ENCODE results near the gene OR2A14. TPM values are rescaled to one million over a fixed set of nuclear protein-coding genes. Genes with fewer than 3 reads are reported as not detected.

OR2A14 gene
- polyA plus RNA-seq, 3 donors, result not detected

Small RNAs within 50 kb of the gene (small RNA-seq; reads per million reads assigned to genes)
- gene OR2A41P (ENCODE audit: insufficient read length, low read depth), result not detected

Other genes with a start within 250 kb of the OR2A14 start
- 1 to 10 TPM; 1.8 to 3.3 (median 3.0) TPM for gene TCAF1, start 221.0 kb upstream of the OR2A14 start, polyA plus RNA-seq
- not detected for gene OR2F2, start 187.9 kb upstream of the OR2A14 start, polyA plus RNA-seq
- not detected for gene OR2F1, start 168.3 kb upstream of the OR2A14 start, polyA plus RNA-seq
- not detected for gene OR6B1, start 122.9 kb upstream of the OR2A14 start, polyA plus RNA-seq
- not detected for gene OR2A5, start 74.2 kb upstream of the OR2A14 start, polyA plus RNA-seq
- not detected for gene OR2A25, start 53.4 kb upstream of the OR2A14 start, polyA plus RNA-seq
- not detected for gene OR2A12, start 36.9 kb upstream of the OR2A14 start, polyA plus RNA-seq
- not detected for gene OR2A2, start 13.6 kb upstream of the OR2A14 start, polyA plus RNA-seq
- not detected for gene CTAGE4, start 60.3 kb downstream of the OR2A14 start, polyA plus RNA-seq
- gene ARHGEF35, start 72.7 kb downstream of the OR2A14 start, polyA plus RNA-seq, result under 1 TPM; 0.05 to 0.64 (median 0.10) TPM
- gene OR2A42, start 116.4 kb downstream of the OR2A14 start, polyA plus RNA-seq, result not detected
- gene OR2A7, start 141.6 kb downstream of the OR2A14 start, polyA plus RNA-seq, result not detected
- gene CTAGE8, start 146.1 kb downstream of the OR2A14 start, polyA plus RNA-seq, result not detected
- not detected for gene OR2A1, start 189.2 kb downstream of the OR2A14 start, polyA plus RNA-seq
- gene ARHGEF5, start 232.2 kb downstream of the OR2A14 start, polyA plus RNA-seq, result under 1 TPM in 2 of 3 donors, not detected in 1; 0.04 to 0.11 TPM

All from CD14-positive monocyte (primary cell).